Transverse colon (tissue), 3 donors: ENCODE results near the gene TOGARAM2.

Experiments
- CTCF ChIP-seq, 5 experiments: fragments of 200-600 bp in 3 of 5; fragments of 450-650 bp in 2 of 5; sonication (generic) in 3 of 5; IDR thresholded peaks; 1 replicate in 2 of 5; 2 replicates in 3 of 5; pipeline ENCODE4 v1.5.1; 2016 to 2017; ENCODE audit warnings: antibody characterized with exemption in 5 of 5, inconsistent platforms in 3 of 5, mild to moderate bottlenecking in 2 of 5, moderate library complexity in 1 of 5
- EP300 ChIP-seq: sonication (generic); formaldehyde crosslinking; IDR thresholded peaks from one replicate; pipeline ENCODE4 v1.6.1; 2017; ENCODE audit warnings: antibody characterized with exemption, low read depth
- POLR2A ChIP-seq: fragments of 450-650 bp; IDR thresholded peaks from one replicate; pipeline ENCODE4 v1.6.1; 2016; ENCODE audit warnings: antibody characterized with exemption, mild to moderate bottlenecking, moderate library complexity

GRCh38 chr2:28949190-28949589, 31.9 kb upstream of the TOGARAM2 start:
- TF ChIP-seq CTCF (IDR thresholded peaks at IDR 0.05) (no peak), EP300 (no peak), POLR2A (no peak)
